DND-41 (cell line): Measurements from ENCODE around the gene DDX18.

Experiments used
- EZH2 ChIP-seq: IDR thresholded peaks from 3 replicates; pipeline ENCODE4 v1.6.1; 2012; ENCODE audit warnings: borderline replicate concordance, low read depth, mild to moderate bottlenecking, moderate library complexity, low read length, inconsistent platforms; ENCODE audit not compliant: severe bottlenecking
- TF ChIP-seq, protein P1 (sequence below): IDR thresholded peaks from 2 replicates; pipeline ENCODE4 v1.5.1; 2012; ENCODE audit warnings: borderline replicate concordance, low read length, moderate library complexity, mild to moderate bottlenecking; ENCODE audit not compliant: poor library complexity, severe bottlenecking; ENCODE audit errors: extremely low read depth

DNA sequence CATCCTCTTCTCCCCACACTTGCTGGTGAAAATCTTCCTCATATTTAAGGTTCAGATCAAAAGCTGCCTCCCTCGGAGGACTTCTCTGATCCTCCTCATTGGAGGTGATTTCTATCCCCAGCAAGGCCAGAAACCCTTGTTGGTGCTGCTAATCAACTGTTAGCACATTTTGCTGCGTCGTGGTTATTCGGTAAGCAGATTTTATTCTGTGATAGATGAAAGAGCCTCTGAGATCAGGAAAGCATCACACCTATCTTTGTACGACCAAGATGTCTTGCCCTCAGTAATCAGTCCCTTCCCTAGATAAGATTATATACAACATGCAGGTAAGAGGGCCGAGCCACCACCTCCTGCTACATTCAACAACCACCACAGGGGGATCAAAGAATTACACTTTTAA is 40.1 kb downstream of the DDX18 start:
- TF ChIP-seq, protein P1, sequence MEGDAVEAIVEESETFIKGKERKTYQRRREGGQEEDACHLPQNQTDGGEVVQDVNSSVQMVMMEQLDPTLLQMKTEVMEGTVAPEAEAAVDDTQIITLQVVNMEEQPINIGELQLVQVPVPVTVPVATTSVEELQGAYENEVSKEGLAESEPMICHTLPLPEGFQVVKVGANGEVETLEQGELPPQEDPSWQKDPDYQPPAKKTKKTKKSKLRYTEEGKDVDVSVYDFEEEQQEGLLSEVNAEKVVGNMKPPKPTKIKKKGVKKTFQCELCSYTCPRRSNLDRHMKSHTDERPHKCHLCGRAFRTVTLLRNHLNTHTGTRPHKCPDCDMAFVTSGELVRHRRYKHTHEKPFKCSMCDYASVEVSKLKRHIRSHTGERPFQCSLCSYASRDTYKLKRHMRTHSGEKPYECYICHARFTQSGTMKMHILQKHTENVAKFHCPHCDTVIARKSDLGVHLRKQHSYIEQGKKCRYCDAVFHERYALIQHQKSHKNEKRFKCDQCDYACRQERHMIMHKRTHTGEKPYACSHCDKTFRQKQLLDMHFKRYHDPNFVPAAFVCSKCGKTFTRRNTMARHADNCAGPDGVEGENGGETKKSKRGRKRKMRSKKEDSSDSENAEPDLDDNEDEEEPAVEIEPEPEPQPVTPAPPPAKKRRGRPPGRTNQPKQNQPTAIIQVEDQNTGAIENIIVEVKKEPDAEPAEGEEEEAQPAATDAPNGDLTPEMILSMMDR: no peak
- no peak for TF ChIP-seq EZH2
